NCI-H2171 (cell line): ENCODE measurements around the gene S1PR3.

Source experiments
- DNase-seq: peaks from one replicate; lab custom pipeline; 2025; lab: John Stamatoyannopoulos, UW

The S1PR3 gene

GRCh38 chr9:89038382-89039103 lies 47.3 kb downstream of the S1PR3 start:
- no peak for DNase-seq

- DNase-seq = no peak
Observed at GRCh38 chr9:89039104-89039465, 47.8 kb downstream of the S1PR3 start.

- DNase-seq = no peak
Observed at GRCh38 chr9:89039664-89040063, 48.4 kb downstream of the S1PR3 start.

- no peak for DNase-seq
Observed at GRCh38 chr9:89042984-89043383, 51.7 kb downstream of the S1PR3 start.

- DNase-seq = no peak
Observed at GRCh38 chr9:89044104-89044503, 52.8 kb downstream of the S1PR3 start.

GRCh38 chr9:89044881-89045280 lies 53.6 kb downstream of the S1PR3 start:
- DNase-seq = no peak

- no peak for DNase-seq
Observed at GRCh38 chr9:89046832-89047231, 55.6 kb downstream of the S1PR3 start.

GRCh38 chr9:89047667-89048066 lies 56.4 kb downstream of the S1PR3 start:
- no peak for DNase-seq

- DNase-seq = no peak
Observed at GRCh38 chr9:89048616-89049015, 57.3 kb downstream of the S1PR3 start.

GRCh38 chr9:89049646-89050045 lies 58.4 kb downstream of the S1PR3 start:
- no peak for DNase-seq

- DNase-seq = peak; percentile 63
Observed at GRCh38 chr9:89051421-89052025, 60.3 kb downstream of the S1PR3 start.

GRCh38 chr9:89052470-89053097 lies 61.3 kb downstream of the S1PR3 start:
- DNase-seq = no peak

- no peak for DNase-seq
Observed at GRCh38 chr9:89053301-89053700, 62.0 kb downstream of the S1PR3 start.
